ENCODE measurements around the gene TCF4.

DNA sequence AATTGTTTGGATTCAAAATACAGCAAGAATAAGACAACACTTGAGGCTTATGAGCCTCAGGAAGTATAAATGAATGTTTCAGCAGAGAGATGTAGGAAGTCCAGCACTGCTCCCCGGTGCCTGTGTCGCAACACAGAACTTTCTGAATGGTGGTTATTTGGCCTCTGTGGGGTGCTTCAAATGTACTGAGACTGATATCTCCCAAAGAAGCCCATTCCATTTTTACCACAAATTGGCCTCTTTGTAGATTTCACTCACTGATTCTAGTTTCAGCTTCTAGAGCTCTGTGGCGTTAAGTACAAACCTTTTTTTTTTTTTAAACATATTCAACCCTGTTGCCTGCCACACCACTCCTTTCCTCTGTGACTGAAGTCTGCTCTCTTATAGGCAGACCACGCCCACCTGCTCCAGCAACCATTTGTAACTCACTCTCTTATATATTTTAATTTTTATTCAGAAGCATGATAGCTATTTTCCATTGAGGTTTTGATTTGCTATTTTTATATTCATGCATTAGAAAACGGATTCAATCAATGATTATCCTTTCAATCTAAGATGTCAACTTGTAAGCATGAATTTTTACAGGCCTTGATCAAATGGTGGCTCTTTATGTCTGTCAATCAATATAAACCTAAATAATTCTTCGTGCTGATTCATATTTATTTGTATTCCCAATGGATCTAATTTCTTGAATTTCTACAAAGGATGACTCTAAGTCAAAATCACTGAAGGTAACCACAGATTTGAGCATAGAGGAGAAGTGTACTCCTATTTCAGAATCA, 351.7 kb downstream of the TCF4 start:
- TF ChIP-seq, protein P1, sequence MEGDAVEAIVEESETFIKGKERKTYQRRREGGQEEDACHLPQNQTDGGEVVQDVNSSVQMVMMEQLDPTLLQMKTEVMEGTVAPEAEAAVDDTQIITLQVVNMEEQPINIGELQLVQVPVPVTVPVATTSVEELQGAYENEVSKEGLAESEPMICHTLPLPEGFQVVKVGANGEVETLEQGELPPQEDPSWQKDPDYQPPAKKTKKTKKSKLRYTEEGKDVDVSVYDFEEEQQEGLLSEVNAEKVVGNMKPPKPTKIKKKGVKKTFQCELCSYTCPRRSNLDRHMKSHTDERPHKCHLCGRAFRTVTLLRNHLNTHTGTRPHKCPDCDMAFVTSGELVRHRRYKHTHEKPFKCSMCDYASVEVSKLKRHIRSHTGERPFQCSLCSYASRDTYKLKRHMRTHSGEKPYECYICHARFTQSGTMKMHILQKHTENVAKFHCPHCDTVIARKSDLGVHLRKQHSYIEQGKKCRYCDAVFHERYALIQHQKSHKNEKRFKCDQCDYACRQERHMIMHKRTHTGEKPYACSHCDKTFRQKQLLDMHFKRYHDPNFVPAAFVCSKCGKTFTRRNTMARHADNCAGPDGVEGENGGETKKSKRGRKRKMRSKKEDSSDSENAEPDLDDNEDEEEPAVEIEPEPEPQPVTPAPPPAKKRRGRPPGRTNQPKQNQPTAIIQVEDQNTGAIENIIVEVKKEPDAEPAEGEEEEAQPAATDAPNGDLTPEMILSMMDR (IDR thresholded peaks at IDR 0.05), result no peak
- no peak for TF ChIP-seq POLR2AphosphoS5 (IDR thresholded peaks at IDR 0.05; ENCODE audit: low read depth, low read length)

Measured in Panc1 (cell line).